ENCODE data around the gene IL9. TPM values are rescaled to one million over a fixed set of nuclear protein-coding genes. Genes with fewer than 3 reads are reported as not detected.
A peak's percentile ranks its signal among the peaks of the same experiment; 100 is the strongest.

The IL9 gene
- total and polyA plus RNA-seq, 8 donors = not detected

DNA sequence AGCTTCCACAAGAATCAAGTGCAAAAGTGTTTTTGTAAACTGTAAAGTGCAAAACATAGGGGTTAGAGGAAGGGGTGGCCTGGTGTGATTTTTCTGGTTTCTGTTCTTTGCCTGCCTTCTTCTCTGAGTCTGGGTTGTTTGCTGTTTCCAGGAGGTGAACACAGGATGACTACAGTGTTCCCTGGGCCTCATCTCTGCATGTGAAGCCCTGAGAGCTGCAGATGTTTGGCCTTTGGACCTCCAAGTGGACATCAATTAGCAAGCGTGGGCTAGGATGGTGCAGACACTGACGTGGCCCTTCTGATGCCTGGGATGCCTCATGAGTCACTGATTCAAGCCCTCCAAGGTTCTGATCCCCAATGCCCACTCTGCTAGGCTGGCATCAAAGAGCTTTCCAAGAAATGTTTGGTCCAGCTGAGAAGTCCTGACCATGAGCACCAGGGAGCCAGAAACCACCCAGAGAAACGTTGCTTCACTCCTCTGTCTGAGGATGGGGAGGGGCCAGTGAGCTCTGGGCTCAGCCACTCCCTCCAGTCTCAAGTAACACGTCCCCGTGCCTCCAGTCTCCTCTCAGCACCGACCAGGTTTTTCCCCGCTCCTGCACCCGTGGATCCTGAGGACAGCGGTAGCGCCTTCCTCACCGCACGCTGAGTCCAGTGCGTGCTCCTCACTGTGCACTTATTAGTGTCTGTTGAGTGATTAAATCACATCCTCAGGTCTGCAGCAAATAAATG, 7.6 kb downstream of the IL9 start:
- Histone ChIP-seq H3K4me3 (no peak overlapping the region), H3K27me3 (peaks cover 0 to 4% (median 3%) of the 10 kb centered on the region in 3 donors), H3K27ac (no peak overlapping the region), H3K36me3 (no peaks in the 10 kb centered on the region), H3K9me3 (no peaks in the 10 kb centered on the region), H3K4me1 (peaks cover 3 to 20% (median 8%) of the 10 kb centered on the region in 4 donors)
- WGBS, 5 donors = 47 to 70% (median 57%) methylated on average over 13 of the region's 13 CpGs
- TF ChIP-seq POLR2AphosphoS5 (IDR thresholded peaks at IDR 0.05) = no peak
- TF ChIP-seq EP300 (IDR thresholded peaks at IDR 0.05) = no peak
- TF ChIP-seq, protein P1, sequence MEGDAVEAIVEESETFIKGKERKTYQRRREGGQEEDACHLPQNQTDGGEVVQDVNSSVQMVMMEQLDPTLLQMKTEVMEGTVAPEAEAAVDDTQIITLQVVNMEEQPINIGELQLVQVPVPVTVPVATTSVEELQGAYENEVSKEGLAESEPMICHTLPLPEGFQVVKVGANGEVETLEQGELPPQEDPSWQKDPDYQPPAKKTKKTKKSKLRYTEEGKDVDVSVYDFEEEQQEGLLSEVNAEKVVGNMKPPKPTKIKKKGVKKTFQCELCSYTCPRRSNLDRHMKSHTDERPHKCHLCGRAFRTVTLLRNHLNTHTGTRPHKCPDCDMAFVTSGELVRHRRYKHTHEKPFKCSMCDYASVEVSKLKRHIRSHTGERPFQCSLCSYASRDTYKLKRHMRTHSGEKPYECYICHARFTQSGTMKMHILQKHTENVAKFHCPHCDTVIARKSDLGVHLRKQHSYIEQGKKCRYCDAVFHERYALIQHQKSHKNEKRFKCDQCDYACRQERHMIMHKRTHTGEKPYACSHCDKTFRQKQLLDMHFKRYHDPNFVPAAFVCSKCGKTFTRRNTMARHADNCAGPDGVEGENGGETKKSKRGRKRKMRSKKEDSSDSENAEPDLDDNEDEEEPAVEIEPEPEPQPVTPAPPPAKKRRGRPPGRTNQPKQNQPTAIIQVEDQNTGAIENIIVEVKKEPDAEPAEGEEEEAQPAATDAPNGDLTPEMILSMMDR (IDR thresholded peaks at IDR 0.05) = no peak
- no peak for TF ChIP-seq POLR2A (IDR thresholded peaks at IDR 0.05)
- DNase-seq = peak in 1 of 2 donors; percentile 32
- intact Hi-C loops (cut with DNase I; ENCODE audit: low total_unique reads) = loop anchor here (2.0 kb wide), 1 partner anchor 325 kb away; no protein-coding TSS in a partner anchor

DNA sequence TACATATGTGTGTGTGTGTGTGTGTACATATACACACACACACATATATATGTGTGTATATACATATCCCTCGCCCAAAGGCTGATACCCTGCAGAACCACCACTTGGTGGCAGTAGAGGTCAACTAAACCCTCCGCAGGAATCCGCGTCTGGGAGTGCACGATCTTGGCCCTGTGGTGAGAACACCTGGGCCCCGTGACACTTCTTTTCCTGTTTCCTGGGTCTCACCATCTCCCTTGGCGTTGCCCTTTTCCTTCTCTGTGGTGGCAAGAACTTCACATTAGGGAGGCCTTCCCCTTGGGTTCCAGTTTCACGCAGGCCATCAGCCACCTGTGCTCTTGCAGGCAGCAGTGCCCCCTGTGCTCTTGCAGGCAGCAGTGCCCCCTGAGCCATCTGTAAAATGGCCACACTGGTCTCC, 8.2 kb downstream of the IL9 start:
- peak; percentile 57 to 89 for DNase-seq
- no peak for TF ChIP-seq EP300 (IDR thresholded peaks at IDR 0.05)
- TF ChIP-seq, protein P1 (IDR thresholded peaks at IDR 0.05) = peak in 5 of 7 experiments; percentile 40 to 81 (median 63)
- H3K27me3 ChIP-seq = peaks cover 0 to 4% (median 3%) of the 10 kb centered on the region in 3 donors
- 6 to 12% (median 8%) methylated on average over 8 of the region's 8 CpGs for WGBS, 5 donors
- no peaks in the 10 kb centered on the region for H3K9me3 ChIP-seq
- H3K4me3 ChIP-seq = no peak overlapping the region
- H3K27ac ChIP-seq = no peak overlapping the region
- no peaks in the 10 kb centered on the region for H3K36me3 ChIP-seq
- H3K4me1 ChIP-seq = peaks cover 3 to 20% (median 8%) of the 10 kb centered on the region in 4 donors
- intact Hi-C loops (cut with DNase I; ENCODE audit: low total_unique reads) = loop anchor here (2.0 kb wide), 1 partner anchor 325 kb away; no protein-coding TSS in a partner anchor

DNA sequence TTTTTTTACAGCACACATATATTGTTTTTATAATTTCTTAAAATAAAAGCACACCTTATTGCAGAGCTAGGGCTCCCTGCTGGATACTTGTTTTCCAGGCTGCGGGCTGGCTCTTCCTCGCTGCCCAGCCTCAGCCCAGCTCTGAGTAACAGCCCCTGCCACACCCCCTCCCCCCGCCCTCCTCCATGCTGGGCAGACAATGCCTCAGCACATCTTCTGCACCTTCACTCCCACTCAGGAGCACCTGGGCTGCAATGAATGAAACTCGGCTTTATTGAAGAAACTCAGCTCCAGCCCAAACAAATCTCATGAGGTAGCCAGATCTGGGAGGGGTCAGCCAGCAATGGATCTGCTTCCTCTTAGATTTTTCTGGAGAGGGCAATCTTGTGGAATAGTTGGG, 9.5 kb downstream of the IL9 start:
- no peak for TF ChIP-seq POLR2AphosphoS5 (IDR thresholded peaks at IDR 0.05)
- TF ChIP-seq, protein P1 (IDR thresholded peaks at IDR 0.05) = no peak
- TF ChIP-seq EP300 (IDR thresholded peaks at IDR 0.05) = no peak
- TF ChIP-seq POLR2A (IDR thresholded peaks at IDR 0.05) = no peak
- H3K27me3 ChIP-seq = peaks cover 0 to 8% (median 5%) of the 10 kb centered on the region in 3 donors
- H3K9me3 ChIP-seq = no peaks in the 10 kb centered on the region
- no peak overlapping the region for H3K27ac ChIP-seq
- no peak for DNase-seq
- H3K4me3 ChIP-seq = no peak overlapping the region
- intact Hi-C loops (cut with DNase I; ENCODE audit: low total_unique reads) = loop anchor here (2.0 kb wide), 1 partner anchor 327 kb away; no protein-coding TSS in a partner anchor
- 28 to 46% (median 38%) methylated on average over 4 of the region's 4 CpGs for WGBS, 5 donors
- H3K36me3 ChIP-seq = no peaks in the 10 kb centered on the region
- peaks cover 3 to 19% (median 9%) of the 10 kb centered on the region in 4 donors for H3K4me1 ChIP-seq

DNA sequence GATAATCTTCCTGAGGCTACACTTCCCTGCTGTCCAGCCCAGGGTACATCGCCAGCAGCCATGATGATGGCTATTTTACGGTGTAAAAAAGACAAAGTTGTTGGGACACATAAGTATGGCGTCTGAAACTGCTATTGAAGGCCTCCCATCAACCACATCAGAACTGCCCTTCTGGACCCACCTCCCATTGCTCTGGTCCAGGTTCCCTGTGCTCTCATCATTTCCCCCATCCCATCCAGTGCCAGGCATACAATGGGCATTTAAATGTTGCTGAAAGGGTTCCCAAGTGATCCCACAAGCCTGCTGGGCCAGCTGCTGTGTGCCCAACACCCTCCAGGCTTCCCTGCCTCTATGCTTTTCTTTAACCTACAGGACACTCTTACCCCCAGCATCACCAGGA, 10.6 kb downstream of the IL9 start:
- DNase-seq = no peak
- Histone ChIP-seq H3K9me3 (no peaks in the 10 kb centered on the region), H3K27ac (no peak overlapping the region), H3K4me1 (peaks cover 3 to 17% (median 9%) of the 10 kb centered on the region in 4 donors), H3K27me3 (peaks cover 0 to 14% (median 8%) of the 10 kb centered on the region in 3 donors), H3K36me3 (no peaks in the 10 kb centered on the region), H3K4me3 (no peak overlapping the region)
- 90 to 94% (median 91%) methylated on average over 3 of the region's 3 CpGs for WGBS, 5 donors
- TF ChIP-seq, protein P1 (IDR thresholded peaks at IDR 0.05) = no peak
- TF ChIP-seq POLR2AphosphoS5 (IDR thresholded peaks at IDR 0.05) = no peak
- TF ChIP-seq EP300 (IDR thresholded peaks at IDR 0.05) = no peak
- no peak for TF ChIP-seq POLR2A (IDR thresholded peaks at IDR 0.05)
- intact Hi-C loops (cut with DNase I; ENCODE audit: low total_unique reads) = no loop called here
